ENCODE measurements around the gene SNCAIP.

GRCh38 chr5:122436615-122437014, 124.6 kb downstream of the SNCAIP start:
- TF ChIP-seq CHD1 (IDR thresholded peaks at IDR 0.05; ENCODE audit: low read depth, low read length) (no peak), USF2 (IDR thresholded peaks at IDR 0.05; ENCODE audit: low read depth, low read length) (no peak), CTCF (conservative IDR thresholded peaks at IDR 0.05; ENCODE audit: low read depth, low read length) (no peak), MXI1 (IDR thresholded peaks at IDR 0.05; ENCODE audit: borderline replicate concordance, low read depth, low read length) (no peak)

Measured in IMR-90 (cell line).